Common myeloid progenitor, CD34-positive (primary cell): ENCODE data around the gene BRWD1.

Source experiments
- CTCF ChIA-PET: fragments of 350-600 bp; sonication (Branson Sonifier 250); formaldehyde crosslinking; loops from one replicate; lab custom pipeline; 2021; ENCODE audit warnings: antibody characterized with exemption; lab: Charles Lee
- POLR2A ChIA-PET: fragments of 350-600 bp; sonication (Branson Sonifier 250); formaldehyde crosslinking; loops from one replicate; lab custom pipeline; 2021; ENCODE audit warnings: antibody characterized with exemption; lab: Charles Lee
- DNase-seq, 3 donors: peaks; one replicate each; pipeline versions ENCODE4 v3.0.0 to v3.0.0-alpha.2; 2013
- H3K27ac ChIP-seq, 2 experiments: 1 replicate in 1 of 2; 2 replicates in 1 of 2; pipeline ENCODE4 v1.7.0; 2013; ENCODE audit warnings: inconsistent platforms in 2 of 2, low read length in 2 of 2, mild to moderate bottlenecking in 2 of 2, low read depth in 1 of 2, moderate library complexity in 1 of 2; ENCODE audit not compliant: severe bottlenecking in 2 of 2, insufficient read depth in 1 of 2, poor library complexity in 1 of 2
- H3K27me3 ChIP-seq, 5 experiments: replicated peaks in 2 of 5; 1 replicate in 3 of 5; 2 replicates in 2 of 5; pipeline versions ENCODE4 v1.6.1 to v1.7.0; 2013; ENCODE audit warnings: low read length in 4 of 5, mild to moderate bottlenecking in 2 of 5, moderate library complexity in 2 of 5, inconsistent platforms in 1 of 5; ENCODE audit not compliant: insufficient read depth in 5 of 5, control insufficient read depth in 4 of 5
- H3K36me3 ChIP-seq, 4 experiments: 1 replicate in 2 of 4; 2 replicates in 2 of 4; pipeline versions ENCODE4 v1.6.1 to v1.7.0; 2013; ENCODE audit warnings: low read length in 3 of 4, control low read depth in 1 of 4, mild to moderate bottlenecking in 1 of 4; ENCODE audit not compliant: control insufficient read depth in 4 of 4, insufficient read depth in 4 of 4
- H3K4me1 ChIP-seq, 4 experiments: 1 replicate in 3 of 4; 2 replicates in 1 of 4; pipeline versions ENCODE4 v1.6.1 to v1.7.1; 2013; ENCODE audit warnings: low read length in 3 of 4, mild to moderate bottlenecking in 3 of 4, control low read depth in 1 of 4, inconsistent platforms in 1 of 4, moderate library complexity in 1 of 4; ENCODE audit not compliant: control insufficient read depth in 4 of 4, insufficient read depth in 4 of 4; ENCODE audit errors: control extremely low read depth in 1 of 4
- H3K4me3 ChIP-seq, 7 experiments: 1 replicate in 4 of 7; 2 replicates in 3 of 7; pipeline versions ENCODE4 v1.5.1 to v1.7.0; 2013; ENCODE audit warnings: mild to moderate bottlenecking in 7 of 7, low read length in 6 of 7, moderate library complexity in 6 of 7, inconsistent platforms in 2 of 7, low read depth in 2 of 7, control low read depth in 1 of 7; ENCODE audit not compliant: insufficient read depth in 4 of 7, control insufficient read depth in 1 of 7; ENCODE audit errors: extremely low read depth in 1 of 7
- H3K9me3 ChIP-seq, 5 experiments: 1 replicate in 4 of 5; 2 replicates in 1 of 5; pipeline versions ENCODE4 v1.6.1 to v1.7.1; 2013; ENCODE audit warnings: low read length in 4 of 5, mild to moderate bottlenecking in 2 of 5, inconsistent platforms in 1 of 5, low read depth in 1 of 5, moderate library complexity in 1 of 5; ENCODE audit not compliant: control insufficient read depth in 4 of 5, insufficient read depth in 2 of 5; ENCODE audit errors: control extremely low read depth in 1 of 5
- WGBS: methylation state at CpG from one replicate; pipeline ENCODE4 v1.1.5; 2013; ENCODE audit not compliant: insufficient coverage; 5-methylcytosine and 5-hydroxymethylcytosine counted together

Gene BRWD1

DNA sequence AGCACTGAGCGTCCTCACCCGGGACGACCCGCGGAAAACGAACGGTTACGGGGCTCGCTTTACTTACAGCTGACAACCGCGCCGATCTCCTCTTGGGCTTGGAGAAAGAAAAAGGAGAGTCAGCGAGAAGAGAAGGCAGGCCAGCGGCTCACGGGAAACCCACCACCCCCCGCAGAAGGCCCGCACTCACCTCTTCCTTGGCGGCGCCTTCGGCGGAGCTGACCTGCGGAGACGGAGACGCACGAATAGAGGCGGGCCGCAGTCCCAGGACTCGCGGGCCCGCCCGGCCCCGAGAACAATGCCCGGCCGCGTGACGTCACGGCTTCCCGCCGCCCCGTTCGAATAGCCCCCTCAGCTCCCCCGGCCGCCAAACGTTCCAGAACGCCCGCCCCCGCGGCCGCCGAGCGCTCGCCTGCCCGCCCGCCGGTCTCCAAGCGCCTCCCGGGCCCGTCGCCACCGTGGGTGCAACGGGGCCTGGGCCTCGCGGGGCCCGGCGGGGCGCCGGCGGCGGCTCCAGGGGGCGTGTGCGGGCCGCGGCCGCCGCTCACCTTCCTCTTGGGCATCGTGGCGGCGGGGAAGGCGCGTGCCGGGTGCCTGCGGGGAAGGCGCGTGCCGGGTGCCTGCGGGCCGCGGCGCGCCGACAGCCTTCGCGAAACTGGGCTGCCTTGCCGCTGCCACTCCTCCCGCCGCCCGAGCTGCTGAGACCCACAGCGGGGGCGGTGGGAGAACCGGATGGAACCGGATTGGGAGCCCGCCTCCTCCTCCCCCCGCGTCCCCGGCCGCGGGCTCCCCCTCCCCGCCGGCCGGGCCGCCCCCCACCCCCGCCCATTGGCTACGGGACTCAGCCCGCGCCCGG lies 35.2 kb upstream of the BRWD1 start, which contains the start of gene HMGN1:
TSS of gene HMGN1 (minus strand) at position 734 of the 856 bp plus-strand sequence. CDS start at position 563, 171 bp downstream.
- Histone ChIP-seq H3K27me3 (no peaks in the 10 kb centered on the region), H3K9me3 (peaks cover 0 to 6% (median 0%) of the 10 kb centered on the region in 5 experiments), H3K4me1 (peaks cover 16 to 42% (median 21%) of the 10 kb centered on the region in 4 experiments), H3K36me3 (peaks cover 6 to 30% (median 14%) of the 10 kb centered on the region in 4 experiments), H3K4me3 (peak within 1 kb of the TSS; percentile 82 to 97 (median 94)), H3K27ac (peak within 1 kb of the TSS; percentile 87 to 94)
- under 1% methylated on average over 68 of the region's 116 CpGs for WGBS
- DNase-seq, result peak; percentile 89 to 95 (median 95)
- ChIA-PET POLR2A (interaction anchor here (0.7 to 2.4 kb wide), 7 partner anchors 15 to 39 kb away, joined by 3 to 13 read pairs (median 4); partner anchors contain the start of gene BRWD1), CTCF (interaction anchor here (0.8 to 3.9 kb wide), 8 partner anchors 14 to 93 kb away, joined by 3 to 14 read pairs (median 8); partner anchors contain the start of gene BRWD1)

DNA sequence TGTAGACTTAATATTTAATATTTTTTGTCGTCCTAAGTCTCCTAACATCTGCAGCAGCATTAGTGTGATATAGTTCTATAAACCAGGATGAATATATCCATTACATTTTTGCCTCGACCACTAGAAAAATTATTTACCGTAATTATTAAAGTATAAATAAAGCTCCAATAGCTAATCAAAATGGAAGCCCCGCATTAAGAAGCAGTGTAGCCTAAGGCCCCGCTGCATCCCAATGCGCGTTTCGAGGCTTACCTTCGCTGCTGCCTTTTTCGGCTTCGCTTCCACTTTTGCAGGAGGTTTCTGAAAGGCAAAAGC lies 34.6 kb upstream of the BRWD1 start:
- POLR2A ChIA-PET, result interaction anchor here (1.0 to 2.4 kb wide), 5 partner anchors 16 to 40 kb away, joined by 3 to 13 read pairs (median 9); partner anchors contain the start of gene BRWD1
- WGBS, result 0% methylated on average over 8 of the region's 11 CpGs
- Histone ChIP-seq H3K4me3 (peak overlapping the region; percentile 82 to 97 (median 94)), H3K9me3 (peaks cover 0 to under 1% (median 0%) of the 10 kb centered on the region in 5 experiments), H3K27me3 (no peaks in the 10 kb centered on the region), H3K36me3 (peaks cover 9 to 36% (median 19%) of the 10 kb centered on the region in 4 experiments), H3K4me1 (peaks cover 16 to 42% (median 21%) of the 10 kb centered on the region in 4 experiments), H3K27ac (peak overlapping the region; percentile 87 to 94)
- no peak for DNase-seq
- CTCF ChIA-PET, result interaction anchor here (0.8 to 3.9 kb wide), 7 partner anchors 15 to 93 kb away, joined by 3 to 14 read pairs (median 9); partner anchors contain the start of gene BRWD1

DNA sequence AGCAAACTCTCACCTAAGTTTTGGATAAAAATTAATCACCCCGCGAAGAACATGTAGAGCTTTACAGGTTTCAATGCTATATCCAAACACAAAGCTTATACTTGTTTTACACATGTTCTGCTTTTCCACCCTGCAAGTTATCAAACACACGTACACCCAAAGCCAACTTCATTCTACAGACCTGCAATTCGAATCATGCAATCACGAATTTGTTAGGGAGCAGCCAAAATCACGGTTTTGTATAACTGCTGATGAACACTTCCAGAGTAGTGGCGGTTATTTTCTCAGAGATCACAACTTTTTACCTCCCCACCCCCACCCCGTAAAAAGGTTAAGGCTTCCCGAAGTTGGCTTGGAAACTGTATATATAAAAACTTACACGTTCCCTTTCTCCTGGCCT lies 34.1 kb upstream of the BRWD1 start:
- no peaks in the 10 kb centered on the region for H3K27me3 ChIP-seq
- ChIA-PET POLR2A (interaction anchor here (0.5 to 2.4 kb wide), 3 partner anchors 32 to 109 kb away, joined by 3 to 9 read pairs (median 6); a partner anchor contains a TSS), CTCF (interaction anchor here (0.8 to 3.9 kb wide), 7 partner anchors 15 to 94 kb away, joined by 3 to 14 read pairs (median 9); partner anchors contain the start of gene BRWD1)
- peaks cover 16 to 42% (median 21%) of the 10 kb centered on the region in 4 experiments for H3K4me1 ChIP-seq
- peaks cover 9 to 36% (median 20%) of the 10 kb centered on the region in 4 experiments for H3K36me3 ChIP-seq
- H3K27ac ChIP-seq, result peak overlapping the region; percentile 87 to 94
- DNase-seq, result peak in 2 of 3 donors; percentile 14 to 17
- WGBS, result 19% methylated on average over 7 of the region's 10 CpGs
- H3K4me3 ChIP-seq, result peak overlapping the region in 6 of 7 experiments; percentile 82 to 97 (median 95)
- H3K9me3 ChIP-seq, result no peaks in the 10 kb centered on the region

DNA sequence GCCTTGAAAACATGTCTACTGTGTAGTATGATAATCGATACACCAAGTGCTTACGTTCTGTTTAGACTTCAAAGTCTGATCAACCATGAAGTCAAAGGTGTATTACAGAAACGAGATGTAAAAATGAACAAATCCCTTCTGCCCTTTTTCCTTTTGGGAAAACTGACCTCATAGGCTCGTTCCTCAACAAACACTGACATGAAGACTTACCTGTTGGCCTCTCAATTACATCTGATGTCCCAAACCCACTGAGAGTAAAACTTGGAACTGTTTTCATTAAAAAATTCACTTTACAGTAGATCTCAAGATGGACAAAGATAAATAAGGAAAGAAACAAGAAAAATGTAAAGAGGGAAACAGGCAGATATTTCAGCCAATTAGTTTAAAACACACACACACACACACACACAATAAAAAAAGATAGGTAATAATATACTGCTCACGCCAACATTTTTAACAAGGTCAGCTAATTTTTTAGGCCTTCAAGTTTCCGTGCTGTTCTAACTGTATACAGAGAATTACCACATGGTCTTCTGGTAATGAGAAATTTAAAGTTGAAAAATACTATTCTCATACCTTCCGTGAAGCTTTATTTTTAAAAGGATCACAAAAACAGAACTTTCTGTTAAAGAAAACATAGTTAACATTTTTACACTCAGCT lies 33.4 kb upstream of the BRWD1 start:
- POLR2A ChIA-PET, result interaction anchor here (0.5 to 2.4 kb wide), 3 partner anchors 32 to 108 kb away, joined by 5 to 9 read pairs (median 6); no protein-coding TSS in a partner anchor
- H3K27ac ChIP-seq, result peak overlapping the region in 1 of 2 experiments; percentile 94
- H3K4me1 ChIP-seq, result peaks cover 16 to 42% (median 21%) of the 10 kb centered on the region in 4 experiments
- H3K4me3 ChIP-seq, result peak overlapping the region in 4 of 7 experiments; percentile 82 to 97 (median 96)
- no peaks in the 10 kb centered on the region for H3K9me3 ChIP-seq
- H3K36me3 ChIP-seq, result peaks cover 9 to 39% (median 21%) of the 10 kb centered on the region in 4 experiments
- no peak for DNase-seq
- 90% methylated on average over 2 of the region's 7 CpGs for WGBS
- H3K27me3 ChIP-seq, result no peaks in the 10 kb centered on the region
- CTCF ChIA-PET, result interaction anchor here (1.1 to 3.9 kb wide), 7 partner anchors 27 to 94 kb away, joined by 3 to 14 read pairs (median 7); partner anchors contain the start of gene BRWD1

DNA sequence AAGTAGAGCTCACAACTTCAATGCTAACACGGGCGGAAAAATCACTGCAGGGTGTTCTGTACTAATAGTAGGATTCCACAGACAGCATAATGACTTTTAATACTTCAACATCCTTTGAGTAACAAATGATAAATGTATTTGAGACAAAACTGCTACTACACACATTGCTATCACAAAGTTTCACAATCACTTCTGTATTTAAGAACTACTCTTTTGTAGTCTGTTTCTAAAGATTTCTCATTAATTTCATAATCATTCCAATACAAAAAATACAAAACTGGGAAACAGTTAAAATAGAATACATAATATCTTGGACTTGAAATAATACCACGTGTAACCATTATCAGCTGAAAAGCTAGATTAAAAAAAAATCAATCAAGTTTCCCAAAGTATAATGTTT lies 32.8 kb upstream of the BRWD1 start:
- Histone ChIP-seq H3K27ac (no peak overlapping the region), H3K4me1 (peaks cover 16 to 42% (median 21%) of the 10 kb centered on the region in 4 experiments), H3K9me3 (no peaks in the 10 kb centered on the region), H3K4me3 (peak overlapping the region in 1 of 7 experiments; percentile 96), H3K27me3 (no peaks in the 10 kb centered on the region), H3K36me3 (peaks cover 9 to 41% (median 24%) of the 10 kb centered on the region in 4 experiments)
- ChIA-PET CTCF (interaction anchor here (1.1 to 3.9 kb wide), 5 partner anchors 27 to 95 kb away, joined by 3 to 14 read pairs (median 4); no protein-coding TSS in a partner anchor), POLR2A (interaction anchor here (1.5 kb wide), 1 partner anchor 32 kb away, joined by 5 read pairs; no protein-coding TSS in a partner anchor)
- no CpG with 5 or more reads among the region's 3 CpGs for WGBS
- no peak for DNase-seq

DNA sequence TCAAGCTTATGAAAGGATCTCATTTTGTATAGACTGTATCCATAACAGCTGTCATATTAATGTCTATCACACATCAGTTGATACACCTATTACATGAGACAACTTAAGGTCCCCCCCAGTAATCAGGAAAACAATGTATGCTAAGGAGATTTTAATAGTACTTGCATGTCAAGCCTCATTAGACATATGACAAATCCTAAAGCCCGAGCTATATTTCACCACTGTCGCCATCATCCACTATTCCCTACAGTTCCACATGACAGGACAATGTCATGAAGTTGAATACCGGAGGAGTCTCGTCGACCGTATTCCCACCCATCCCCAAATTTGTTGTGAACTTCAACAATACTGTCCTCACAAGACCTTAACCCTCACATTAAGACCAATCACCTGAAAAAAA lies 32.0 kb upstream of the BRWD1 start:
- Histone ChIP-seq H3K27me3 (no peaks in the 10 kb centered on the region), H3K4me3 (no peak overlapping the region), H3K9me3 (no peaks in the 10 kb centered on the region), H3K4me1 (peaks cover 16 to 40% (median 21%) of the 10 kb centered on the region in 4 experiments), H3K27ac (no peak overlapping the region), H3K36me3 (peaks cover 9 to 48% (median 28%) of the 10 kb centered on the region in 4 experiments)
- ChIA-PET POLR2A (no interaction called here), CTCF (interaction anchor here (0.7 to 3.9 kb wide), 6 partner anchors 28 to 1799 kb away, joined by 3 to 14 read pairs (median 4); no protein-coding TSS in a partner anchor)
- 96% methylated on average over 5 of the region's 6 CpGs for WGBS
- no peak for DNase-seq
